NCI-H1694 (cell line): ENCODE data around the gene RAPGEF2.
"Not testable (repeated sequence)": the region's sequence is repeated elsewhere in the genome, so short reads cannot be mapped to it uniquely, and the experiment has no call there.

Experiments
- DNase-seq: peaks from one replicate; lab custom pipeline; 2025; lab: John Stamatoyannopoulos, UW

Gene RAPGEF2

GRCh38 chr4:159315879-159316278 is 213.0 kb downstream of the RAPGEF2 start:
- DNase-seq: not testable (repeated sequence)

DNA sequence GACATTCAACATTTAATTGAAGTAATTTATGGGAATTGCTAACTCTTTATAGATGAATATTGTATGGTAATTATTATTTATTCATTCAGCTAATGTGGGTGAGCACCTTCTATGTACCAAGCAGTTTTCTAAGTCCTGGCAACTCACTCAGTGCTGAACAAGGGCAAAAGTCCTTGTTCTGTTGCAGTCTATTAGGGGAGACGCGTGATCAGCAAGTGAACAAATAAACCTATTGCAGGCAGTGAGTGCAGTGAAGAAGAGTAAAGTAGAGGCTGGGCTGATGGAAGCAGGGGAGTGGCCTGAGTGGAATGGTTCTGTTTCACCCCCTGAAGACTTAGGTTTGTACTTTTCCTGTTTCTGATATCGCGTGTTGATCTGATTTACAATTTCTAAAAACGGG is 214.3 kb downstream of the RAPGEF2 start:
- DNase-seq: no peak

- DNase-seq: no peak
These were observed 216.1 kb downstream of the RAPGEF2 start for GRCh38 chr4:159319027-159319426.

GRCh38 chr4:159326480-159326879 is 223.6 kb downstream of the RAPGEF2 start:
- no peak for DNase-seq

GRCh38 chr4:159328766-159329165 is 225.9 kb downstream of the RAPGEF2 start:
- DNase-seq: no peak

- no peak for DNase-seq
These were observed 231.6 kb downstream of the RAPGEF2 start for GRCh38 chr4:159334461-159334860.

DNA sequence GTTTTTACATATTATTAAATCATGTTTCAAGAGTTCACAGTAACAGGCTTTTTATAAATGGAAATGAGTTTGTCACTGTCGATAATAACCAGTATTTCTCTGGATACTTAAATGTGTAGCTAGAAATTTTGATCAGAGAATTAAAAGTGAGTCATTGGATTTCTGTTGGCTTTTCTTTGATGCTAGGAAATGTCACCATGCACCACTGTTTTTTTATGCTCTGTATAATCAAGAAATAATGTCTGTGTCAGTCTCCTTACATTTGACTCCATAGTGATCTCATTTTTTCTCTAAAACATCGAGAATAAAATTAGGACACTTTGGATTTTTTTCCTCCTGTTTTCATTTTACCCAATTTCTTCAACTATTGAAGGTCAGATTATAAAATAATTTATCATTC is 234.2 kb downstream of the RAPGEF2 start:
- no peak for DNase-seq

- no peak for DNase-seq
These were observed 238.6 kb downstream of the RAPGEF2 start for GRCh38 chr4:159341522-159341921.

- no peak for DNase-seq
These were observed 239.5 kb downstream of the RAPGEF2 start for GRCh38 chr4:159342374-159342773.

DNA sequence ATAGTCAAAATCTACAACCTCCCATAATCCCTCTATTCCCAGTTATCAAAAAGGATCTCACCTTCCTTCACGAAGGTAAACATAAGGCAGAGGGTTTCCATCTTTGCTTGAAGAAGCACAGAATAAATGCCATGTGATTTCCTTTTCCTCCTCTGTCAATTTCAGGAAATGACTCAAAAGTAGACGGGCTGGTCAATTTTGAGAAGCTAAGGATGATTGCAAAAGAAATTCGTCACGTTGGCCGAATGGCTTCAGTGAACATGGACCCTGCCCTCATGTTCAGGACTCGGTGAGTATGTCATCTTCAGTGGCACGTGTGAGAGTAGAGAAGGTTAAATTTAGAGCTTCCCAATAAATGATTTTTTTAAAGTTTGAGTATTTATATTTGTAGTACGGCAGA is 240.2 kb downstream of the RAPGEF2 start:
- DNase-seq: no peak

- DNase-seq: no peak
These were observed 242.0 kb downstream of the RAPGEF2 start for GRCh38 chr4:159344877-159345276.

DNA sequence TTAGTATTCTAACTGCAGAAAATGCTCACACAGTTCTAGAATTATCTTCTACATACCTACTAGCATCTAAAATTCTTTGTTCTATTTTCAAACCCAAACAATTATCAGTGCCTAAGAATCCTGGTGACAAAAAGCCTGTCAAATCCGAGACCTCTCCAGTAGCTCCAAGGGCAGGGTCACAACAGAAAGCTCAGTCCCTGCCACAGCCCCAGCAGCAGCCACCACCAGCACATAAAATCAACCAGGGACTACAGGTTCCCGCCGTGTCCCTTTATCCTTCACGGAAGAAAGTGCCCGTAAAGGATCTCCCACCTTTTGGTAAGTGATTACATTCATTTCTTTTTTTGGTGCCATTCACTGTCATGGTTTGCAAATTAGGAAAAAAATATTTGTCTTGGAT is 243.8 kb downstream of the RAPGEF2 start:
- no peak for DNase-seq

DNA sequence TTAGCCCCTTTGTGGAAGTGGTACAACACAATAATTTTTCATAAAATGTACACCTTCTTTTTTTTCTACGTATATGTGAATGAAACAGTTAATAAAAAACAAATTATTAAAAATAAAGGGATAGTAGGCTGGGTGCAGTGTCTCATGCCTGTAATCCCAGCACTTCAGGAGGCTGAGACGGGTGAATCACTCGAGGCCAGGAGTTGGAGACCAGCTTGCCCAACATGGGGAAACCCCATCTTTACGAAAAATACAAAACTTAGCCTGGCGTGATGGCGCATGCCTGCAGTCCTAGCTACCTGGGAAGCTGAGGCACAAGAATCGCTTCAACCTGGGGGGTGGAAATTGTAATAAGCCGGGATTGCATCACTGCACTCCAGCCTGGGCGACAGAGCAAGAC is 244.9 kb downstream of the RAPGEF2 start:
- DNase-seq: no peak

DNA sequence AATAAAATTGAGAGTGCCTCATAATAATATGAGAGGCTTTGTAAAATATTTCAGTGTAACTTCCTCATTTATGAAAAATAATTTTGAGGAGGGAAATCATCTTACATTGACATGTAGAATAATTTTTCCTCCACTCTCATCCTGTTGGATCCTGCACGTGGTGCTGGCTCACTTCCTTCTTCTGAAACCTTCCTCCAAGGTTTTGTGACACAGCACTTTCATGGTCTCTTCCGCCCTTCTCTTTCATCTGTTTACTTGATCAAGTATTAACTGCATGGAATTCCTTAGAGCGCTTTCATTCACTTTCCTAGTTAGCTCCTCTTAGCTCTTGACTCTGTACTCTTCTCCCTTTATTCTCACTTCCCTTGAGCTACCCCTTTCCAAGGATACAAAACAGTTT is 246.5 kb downstream of the RAPGEF2 start:
- DNase-seq: no peak

DNA sequence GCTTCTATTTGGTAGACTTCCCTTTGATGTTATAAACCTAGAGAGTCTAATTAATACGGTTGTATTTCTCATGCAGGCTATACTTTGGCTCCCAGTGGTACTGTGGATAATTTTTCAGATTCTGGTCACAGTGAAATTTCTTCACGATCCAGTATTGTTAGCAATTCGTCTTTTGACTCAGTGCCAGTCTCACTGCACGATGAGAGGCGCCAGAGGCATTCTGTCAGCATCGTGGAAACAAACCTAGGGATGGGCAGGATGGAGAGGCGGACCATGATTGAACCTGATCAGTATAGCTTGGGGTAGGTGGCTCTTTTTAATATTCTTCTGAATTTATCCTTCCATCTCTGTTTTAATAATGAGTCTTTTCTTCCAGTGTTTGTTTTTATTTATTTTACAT is 249.7 kb downstream of the RAPGEF2 start:
- no peak for DNase-seq

DNA sequence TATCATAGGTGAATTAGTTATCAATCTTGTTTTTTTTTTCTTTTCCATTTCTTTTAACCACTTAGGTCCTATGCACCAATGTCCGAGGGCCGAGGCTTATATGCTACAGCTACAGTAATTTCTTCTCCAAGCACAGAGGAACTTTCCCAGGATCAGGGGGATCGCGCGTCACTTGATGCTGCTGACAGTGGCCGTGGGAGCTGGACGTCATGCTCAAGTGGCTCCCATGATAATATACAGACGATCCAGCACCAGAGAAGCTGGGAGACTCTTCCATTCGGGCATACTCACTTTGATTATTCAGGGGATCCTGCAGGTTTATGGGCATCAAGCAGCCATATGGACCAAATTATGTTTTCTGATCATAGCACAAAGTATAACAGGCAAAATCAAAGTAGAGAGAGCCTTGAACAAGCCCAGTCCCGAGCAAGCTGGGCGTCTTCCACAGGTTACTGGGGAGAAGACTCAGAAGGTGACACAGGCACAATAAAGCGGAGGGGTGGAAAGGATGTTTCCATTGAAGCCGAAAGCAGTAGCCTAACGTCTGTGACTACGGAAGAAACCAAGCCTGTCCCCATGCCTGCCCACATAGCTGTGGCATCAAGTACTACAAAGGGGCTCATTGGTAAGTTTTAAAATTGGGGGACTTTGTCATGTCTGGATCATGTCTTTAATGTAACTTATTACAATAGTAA is 250.7 kb downstream of the RAPGEF2 start:
- DNase-seq: no peak

DNA sequence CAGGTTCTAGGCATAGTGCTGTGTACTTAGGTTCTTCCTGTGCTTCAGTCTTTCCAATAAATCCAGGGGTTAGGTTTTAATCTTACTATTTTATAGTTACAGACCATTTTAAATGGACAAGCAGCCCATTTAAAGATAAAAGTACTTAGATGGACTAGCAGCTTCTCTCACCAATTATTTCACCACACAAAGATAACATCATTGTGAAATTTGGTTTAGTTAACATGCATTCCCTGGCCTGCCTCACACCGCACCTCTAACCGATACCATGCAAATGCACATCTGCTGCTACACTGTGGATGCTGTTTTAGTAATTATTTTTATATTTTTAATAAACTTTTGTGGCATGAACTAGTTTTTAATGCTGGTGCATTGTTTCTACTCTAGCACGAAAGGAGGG is 252.6 kb downstream of the RAPGEF2 start:
- DNase-seq: no peak

- DNase-seq: no peak
These were observed 254.5 kb downstream of the RAPGEF2 start for GRCh38 chr4:159357350-159357749.

DNA sequence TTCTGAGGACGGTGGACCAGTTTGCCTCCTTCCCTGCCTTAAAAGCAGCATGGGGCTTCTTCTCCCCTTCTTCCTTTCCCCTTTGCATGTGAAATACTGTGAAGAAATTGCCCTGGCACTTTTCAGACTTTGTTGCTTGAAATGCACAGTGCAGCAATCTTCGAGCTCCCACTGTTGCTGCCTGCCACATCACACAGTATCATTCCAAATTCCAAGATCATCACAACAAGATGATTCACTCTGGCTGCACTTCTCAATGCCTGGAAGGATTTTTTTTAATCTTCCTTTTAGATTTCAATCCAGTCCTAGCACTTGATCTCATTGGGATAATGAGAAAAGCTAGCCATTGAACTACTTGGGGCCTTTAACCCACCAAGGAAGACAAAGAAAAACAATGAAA is 255.3 kb downstream of the RAPGEF2 start:
- DNase-seq: no peak

DNA sequence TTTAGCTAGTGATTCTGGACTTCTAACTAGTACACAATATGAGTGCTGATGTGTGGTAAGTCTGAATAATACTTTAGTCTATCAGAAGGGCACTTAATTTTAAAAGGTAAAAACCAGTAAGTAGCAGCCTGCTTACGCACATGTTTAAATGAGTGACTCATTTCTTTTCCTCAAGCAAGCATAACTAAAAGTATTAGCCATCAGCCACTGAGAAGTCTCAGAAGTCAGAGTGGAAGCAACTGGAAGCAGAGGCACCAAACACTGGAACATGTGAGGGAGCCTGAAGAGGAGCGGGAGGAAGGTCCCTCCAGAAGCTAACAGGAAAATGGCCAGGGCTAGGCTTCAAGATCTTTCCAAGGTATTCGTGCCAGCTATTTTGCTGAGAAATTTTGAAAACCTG is 257.7 kb downstream of the RAPGEF2 start:
- no peak for DNase-seq

GRCh38 chr4:159363361-159363760 is 260.5 kb downstream of the RAPGEF2 start:
- DNase-seq: no peak

DNA sequence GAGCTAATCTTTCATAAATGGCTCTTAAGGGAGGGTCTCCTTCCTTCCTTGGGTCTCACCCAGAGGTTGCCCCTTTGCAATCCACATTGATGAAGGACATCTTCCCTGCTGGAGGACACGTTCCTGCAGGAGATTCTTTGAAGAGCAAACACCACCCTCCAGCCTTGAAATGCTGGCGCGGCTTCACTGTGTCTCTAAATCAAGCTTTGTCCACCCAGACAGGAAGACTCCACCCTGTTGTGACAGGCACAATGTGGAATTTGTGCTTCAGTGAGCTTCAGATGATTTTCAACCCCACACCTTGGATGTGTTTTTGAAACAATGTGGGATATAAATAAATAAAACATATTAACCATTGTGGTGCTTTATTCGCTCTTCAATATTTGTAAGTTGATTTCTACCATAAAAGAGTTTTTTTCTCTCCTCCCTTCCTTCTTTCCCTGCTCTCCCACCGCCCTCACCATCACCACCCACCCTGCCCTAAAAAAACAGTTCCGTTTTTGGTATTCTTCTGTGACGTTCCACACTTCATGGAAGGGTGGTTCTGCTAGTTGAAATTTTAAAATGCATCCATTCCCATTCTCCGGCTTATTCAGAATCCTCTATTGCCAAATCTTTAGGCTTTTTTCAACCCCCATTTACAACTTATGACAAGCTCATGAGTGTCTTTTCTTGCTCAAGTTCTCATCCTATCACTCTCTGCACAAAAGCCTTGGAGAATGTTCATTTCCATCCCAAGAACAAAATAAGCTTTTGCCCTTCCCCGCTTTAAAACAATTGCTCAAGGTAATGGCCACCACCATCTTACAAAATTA is 264.3 kb downstream of the RAPGEF2 start:
- no peak for DNase-seq

- DNase-seq: no peak
These were observed 264.9 kb downstream of the RAPGEF2 start for GRCh38 chr4:159367781-159368080.

- no peak for DNase-seq
These were observed 265.4 kb downstream of the RAPGEF2 start for GRCh38 chr4:159368320-159368719.
